Uterus (tissue), 4 donors: ENCODE data around the gene NOXA1. TPM values are rescaled to one million over a fixed set of nuclear protein-coding genes. Genes with fewer than 3 reads are reported as not detected.

Experiments used
- DNase-seq, 2 donors: peaks; one replicate each; pipeline ENCODE4 v3.0.0-alpha.2; 2019 to 2020
- H3K27ac ChIP-seq, 2 donors: fragments of 200-600 bp; sonication (generic); 1 replicate in 1 of 2; 2 replicates in 1 of 2; pipeline ENCODE4 v1.5.1; 2016 to 2018
- H3K27me3 ChIP-seq, 2 donors: fragments of 200-600 bp; sonication (generic); one replicate each; pipeline ENCODE4 v1.5.1; 2018 to 2019; ENCODE audit warnings: control low read depth in 1 of 2
- H3K36me3 ChIP-seq, 2 donors: fragments of 200-600 bp; sonication (generic); one replicate each; pipeline ENCODE4 v1.5.1; 2019; ENCODE audit warnings: control low read depth in 1 of 2
- H3K4me1 ChIP-seq, 2 donors: fragments of 200-600 bp; sonication (generic); one replicate each; pipeline ENCODE4 v1.5.1; 2018 to 2019; ENCODE audit warnings: control low read depth in 1 of 2
- H3K4me3 ChIP-seq, 2 donors: fragments of 200-600 bp; sonication (generic); 1 replicate in 1 of 2; 2 replicates in 1 of 2; pipeline ENCODE4 v1.5.1; 2018 to 2019; ENCODE audit warnings: mild to moderate bottlenecking in 1 of 2
- H3K9me3 ChIP-seq, 2 donors: fragments of 200-600 bp; sonication (generic); one replicate each; pipeline ENCODE4 v1.5.1; 2019; ENCODE audit warnings: control low read depth in 1 of 2
- CTCF ChIP-seq, 4 experiments: fragments of 200-600 bp in 2 of 4; fragments of 450-650 bp in 2 of 4; sonication (generic) in 2 of 4; IDR thresholded peaks; one replicate each; pipeline ENCODE4 v1.5.1; 2016 to 2019; ENCODE audit warnings: antibody characterized with exemption in 4 of 4, mild to moderate bottlenecking in 2 of 4, moderate library complexity in 1 of 4
- POLR2A ChIP-seq, 2 donors: fragments of 450-650 bp; IDR thresholded peaks; one replicate each; pipeline ENCODE4 v1.6.1; 2016; ENCODE audit warnings: antibody characterized with exemption in 2 of 2, mild to moderate bottlenecking in 1 of 2, moderate library complexity in 1 of 2
- intact Hi-C: fragments of 100-400 bp; cut with DNase I; formaldehyde crosslinking; loops from one replicate; pipeline ENCODE4 v1.15.1; 2023; ENCODE audit warnings: low total_unique reads
- total RNA-seq, 4 donors: library from RNA; depleted of rRNA in 3 of 4; stranded (reverse); fragments of >200 nt in 3 of 4; gene quantifications; one replicate each; pipeline versions ENCODE4 v1.1.0 to v1.2.4, GENCODE V29; 2014 to 2023
- donor health status: DM: yes; HTN: yes; CAD: no.

The NOXA1 gene
- total RNA-seq, 4 donors from 2014 or later = 0.29 to 13.3 (median 3.4) TPM

- Histone ChIP-seq H3K4me3 (no peak overlapping the region), H3K36me3 (no peaks in the 10 kb centered on the region), H3K4me1 (peaks cover 0 to 16% of the 10 kb centered on the region in 2 donors), H3K9me3 (no peaks in the 10 kb centered on the region), H3K27me3 (peaks cover 0 to 8% of the 10 kb centered on the region in 2 donors), H3K27ac (no peak overlapping the region)
- intact Hi-C loops = no loop called here
- no peak for DNase-seq
- TF ChIP-seq POLR2A (IDR thresholded peaks at IDR 0.05) (no peak), CTCF (IDR thresholded peaks at IDR 0.05) (no peak)
Observed at GRCh38 chr9:137404961-137405567, 18.1 kb upstream of the NOXA1 start.

GRCh38 chr9:137405677-137406081 lies 17.5 kb upstream of the NOXA1 start:
- Histone ChIP-seq H3K9me3 (no peaks in the 10 kb centered on the region), H3K4me3 (no peak overlapping the region), H3K36me3 (no peaks in the 10 kb centered on the region), H3K4me1 (peaks cover 0 to 16% of the 10 kb centered on the region in 2 donors), H3K27ac (no peak overlapping the region), H3K27me3 (peaks cover 0 to 8% of the 10 kb centered on the region in 2 donors)
- intact Hi-C loops = no loop called here
- no peak for TF ChIP-seq CTCF (IDR thresholded peaks at IDR 0.05)
- TF ChIP-seq POLR2A (IDR thresholded peaks at IDR 0.05) = no peak
- DNase-seq = no peak

GRCh38 chr9:137406085-137406760 lies 17.0 kb upstream of the NOXA1 start:
- DNase-seq = no peak
- intact Hi-C loops = no loop called here
- Histone ChIP-seq H3K27me3 (peaks cover 0 to 8% of the 10 kb centered on the region in 2 donors), H3K9me3 (no peaks in the 10 kb centered on the region), H3K4me3 (peak overlapping the region in 1 of 2 donors; percentile 35), H3K36me3 (no peaks in the 10 kb centered on the region), H3K4me1 (peaks cover 0 to 16% of the 10 kb centered on the region in 2 donors), H3K27ac (peak overlapping the region in 1 of 2 donors; percentile 68)
- TF ChIP-seq POLR2A (IDR thresholded peaks at IDR 0.05) = no peak
- no peak for TF ChIP-seq CTCF (IDR thresholded peaks at IDR 0.05)

GRCh38 chr9:137406876-137407589 lies 16.2 kb upstream of the NOXA1 start:
- H3K27ac ChIP-seq = peak overlapping the region; percentile 23 to 68
- H3K36me3 ChIP-seq = no peaks in the 10 kb centered on the region
- intact Hi-C loops = no loop called here
- H3K4me3 ChIP-seq = peak overlapping the region; percentile 24 to 35
- H3K4me1 ChIP-seq = peaks cover 0 to 21% of the 10 kb centered on the region in 2 donors
- H3K27me3 ChIP-seq = peaks cover 0 to 8% of the 10 kb centered on the region in 2 donors
- peak; percentile 37 to 87 (median 64) for TF ChIP-seq CTCF (IDR thresholded peaks at IDR 0.05)
- peak in 1 of 2 donors; percentile 18 for TF ChIP-seq POLR2A (IDR thresholded peaks at IDR 0.05)
- no peaks in the 10 kb centered on the region for H3K9me3 ChIP-seq
- peak in 1 of 2 donors; percentile 54 for DNase-seq
